Esophagus (tissue), 2 donors: ENCODE data around the gene PROSER2. TPM values are rescaled to one million over a fixed set of nuclear protein-coding genes. Genes with fewer than 3 reads are reported as not detected.
"Not testable (repeated sequence)": the region's sequence is repeated elsewhere in the genome, so short reads cannot be mapped to it uniquely, and the experiment has no call there.

ENCODE experiments used
- H3K27ac ChIP-seq, 2 donors: one replicate each; pipeline ENCODE4 v1.5.1; 2013; ENCODE audit warnings: low read depth in 2 of 2, mild to moderate bottlenecking in 2 of 2, inconsistent platforms in 1 of 2, low read length in 1 of 2, moderate library complexity in 1 of 2
- H3K27me3 ChIP-seq, 2 donors: one replicate each; pipeline ENCODE4 v1.6.1; 2013; ENCODE audit warnings: low read length in 2 of 2, control low read depth in 1 of 2, mild to moderate bottlenecking in 1 of 2; ENCODE audit not compliant: insufficient read depth in 2 of 2, control insufficient read depth in 1 of 2
- H3K36me3 ChIP-seq, 2 donors: one replicate each; pipeline ENCODE4 v1.6.1; 2013; ENCODE audit warnings: low read length in 1 of 2; ENCODE audit not compliant: control insufficient read depth in 2 of 2, insufficient read depth in 2 of 2
- H3K4me1 ChIP-seq, 2 donors: one replicate each; pipeline ENCODE4 v1.6.1; 2013; ENCODE audit warnings: low read length in 1 of 2; ENCODE audit not compliant: control insufficient read depth in 2 of 2, insufficient read depth in 2 of 2
- H3K4me3 ChIP-seq, 2 donors: one replicate each; pipeline ENCODE4 v1.5.1; 2013; ENCODE audit warnings: low read length in 2 of 2, mild to moderate bottlenecking in 2 of 2, low read depth in 1 of 2, moderate library complexity in 1 of 2
- H3K9me3 ChIP-seq, 2 donors: one replicate each; pipeline ENCODE4 v1.6.1; 2013; ENCODE audit warnings: mild to moderate bottlenecking in 2 of 2, low read depth in 1 of 2, low read length in 1 of 2, moderate library complexity in 1 of 2; ENCODE audit not compliant: control insufficient read depth in 2 of 2, insufficient read depth in 1 of 2
- WGBS, 2 donors: extraction: QIAGEN DNeasy Blood & Tissue Kit; methylation state at CpG; one replicate each; pipeline ENCODE4 v1.1.7; 2013; 5-methylcytosine and 5-hydroxymethylcytosine counted together
- polyA plus RNA-seq, 2 donors: library from polyadenylated mRNA; stranded (reverse); fragments of 200-250 nt; gene quantifications; one replicate each; pipeline ENCODE4 v1.2.3, GENCODE V29; 2013
- donor health status: healthy with polysubstance abuse.
- donor health status: Bipolar disorder and iron deficiency.

PROSER2 gene
- polyA plus RNA-seq, 2 donors, result 5.2 to 6.8 TPM

DNA sequence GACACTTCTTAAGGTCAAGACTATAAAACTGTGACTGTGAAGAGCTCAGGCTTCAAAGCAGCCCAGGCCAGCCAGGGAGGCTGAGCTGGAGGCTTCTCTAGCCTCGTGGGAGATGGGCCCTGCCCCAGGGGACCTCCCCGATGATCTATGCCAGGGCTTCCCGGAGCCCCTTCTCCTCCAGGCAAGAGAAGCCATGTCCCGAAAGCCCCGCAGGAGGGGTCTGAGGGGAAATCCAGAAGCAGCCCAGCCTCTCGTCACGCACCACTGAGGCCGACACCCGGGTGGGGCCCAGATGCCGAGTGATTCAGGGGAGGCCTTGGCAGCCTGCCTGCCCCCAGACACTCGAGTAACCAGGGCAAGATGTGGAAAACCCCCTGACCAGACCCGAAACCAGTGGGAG is 63.7 kb downstream of the PROSER2 start:
- Histone ChIP-seq H3K4me3 (no peak overlapping the region), H3K9me3 (no peaks in the 10 kb centered on the region), H3K36me3 (no peaks in the 10 kb centered on the region), H3K4me1 (peaks cover 3 to 16% of the 10 kb centered on the region in 2 donors), H3K27me3 (no peaks in the 10 kb centered on the region), H3K27ac (peak overlapping the region in 1 of 2 donors; percentile 2)
- 49 to 73% methylated on average over 12 of the region's 12 CpGs for WGBS, 2 donors

DNA sequence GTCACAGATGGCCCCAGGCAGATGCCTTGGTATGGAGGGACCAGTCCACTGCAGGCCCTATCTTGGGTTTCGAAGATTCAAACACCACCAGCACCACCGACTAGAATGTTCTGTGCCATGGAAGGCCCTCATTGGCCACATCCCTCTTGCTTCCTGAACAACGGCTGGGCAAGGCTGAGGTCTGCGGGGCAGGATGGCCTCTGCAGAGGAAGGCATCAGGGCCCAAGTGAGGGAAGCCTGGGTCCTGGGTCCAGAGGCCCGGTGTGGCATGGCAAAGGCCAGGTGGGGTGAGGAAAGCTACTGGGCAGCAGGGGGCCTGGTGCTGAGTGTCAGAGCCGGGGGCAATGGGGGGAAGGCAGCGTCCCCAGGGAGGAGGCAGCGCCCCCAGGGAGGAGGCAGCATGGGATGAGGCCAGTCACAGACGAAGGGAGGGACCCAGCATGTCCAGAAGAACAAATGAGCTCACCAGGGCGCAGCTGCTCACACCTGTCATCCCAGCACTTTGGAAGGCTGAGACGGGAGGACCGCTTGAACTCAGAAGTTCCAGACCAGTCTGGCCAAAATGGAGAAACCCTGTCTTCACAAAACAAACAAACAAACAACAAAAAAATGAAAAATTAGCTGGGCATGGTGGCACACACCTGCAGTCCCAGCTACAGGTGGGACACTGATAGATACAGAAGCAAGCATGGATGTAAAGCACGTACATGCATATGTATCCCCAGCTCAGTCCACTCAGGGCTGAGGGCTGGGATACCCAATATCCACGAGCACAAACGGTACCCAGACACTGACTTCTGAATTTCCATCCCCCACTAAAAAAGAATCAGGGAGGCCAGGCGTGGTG is 64.4 kb downstream of the PROSER2 start:
- 85 to 88% methylated on average over 16 of the region's 16 CpGs for WGBS, 2 donors
- H3K9me3 ChIP-seq, result no peaks in the 10 kb centered on the region
- no peak overlapping the region for H3K4me3 ChIP-seq
- peak overlapping the region in 1 of 2 donors; percentile 2 for H3K27ac ChIP-seq
- H3K36me3 ChIP-seq, result no peaks in the 10 kb centered on the region
- H3K27me3 ChIP-seq, result no peaks in the 10 kb centered on the region
- peaks cover 3 to 12% of the 10 kb centered on the region in 2 donors for H3K4me1 ChIP-seq

DNA sequence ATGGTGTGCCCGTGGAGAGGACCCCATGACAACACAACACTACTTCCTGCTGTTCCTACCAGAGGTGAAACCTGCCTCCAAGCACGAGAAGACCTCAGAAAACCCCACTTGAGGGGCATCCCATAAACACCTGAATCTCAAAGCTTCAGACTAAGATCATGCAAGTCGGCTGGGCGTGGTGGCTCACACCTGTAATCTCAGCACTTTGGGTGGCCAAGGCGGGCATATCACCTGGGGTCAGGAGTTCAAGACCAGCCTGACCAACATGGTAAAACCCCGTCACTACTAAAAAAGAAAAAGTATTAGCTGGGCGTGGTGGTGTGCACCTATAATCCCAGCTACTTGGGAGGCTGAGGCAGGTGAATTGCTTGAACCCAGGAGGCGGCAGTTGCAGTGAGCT is 66.1 kb downstream of the PROSER2 start:
- H3K27ac ChIP-seq, H3K4me1 ChIP-seq, H3K27me3 ChIP-seq, H3K4me3 ChIP-seq, H3K9me3 ChIP-seq, H3K36me3 ChIP-seq: not testable (repeated sequence)
- 78 to 87% methylated on average over 8 of the region's 8 CpGs for WGBS, 2 donors

DNA sequence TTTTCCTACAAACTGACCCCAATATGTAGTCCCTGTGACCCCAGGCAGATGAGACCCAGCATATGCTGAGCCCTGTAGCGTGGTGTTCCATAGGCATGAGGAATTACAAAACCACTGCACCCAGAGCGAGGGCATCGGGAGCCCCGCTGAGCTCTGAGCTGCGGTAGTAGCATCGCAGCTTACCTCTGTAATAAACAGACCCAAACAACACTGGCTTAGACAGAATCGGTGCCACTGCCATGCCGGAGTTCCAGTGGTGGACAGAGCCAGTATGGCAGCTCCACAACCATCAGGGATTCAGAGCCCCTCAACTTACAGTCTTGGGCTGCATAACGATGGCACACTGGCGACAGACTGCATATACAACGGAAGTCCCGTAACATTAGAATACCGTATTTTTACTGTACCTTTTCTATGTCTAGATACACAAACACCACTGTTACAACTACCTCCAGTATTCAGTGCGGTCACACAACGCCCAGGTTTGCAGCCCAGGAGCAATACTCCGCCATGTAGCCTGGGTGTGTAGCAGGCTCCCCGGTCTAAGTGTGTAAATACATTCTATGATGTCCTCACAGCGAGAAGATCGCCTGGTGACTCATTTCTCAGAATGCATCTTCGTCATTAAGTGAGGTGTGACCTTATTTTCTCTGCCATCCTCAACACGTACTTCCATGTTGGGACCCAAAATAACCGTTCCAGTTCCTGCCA is 68.8 kb downstream of the PROSER2 start:
- Histone ChIP-seq H3K27me3 (no peaks in the 10 kb centered on the region), H3K4me3 (no peak overlapping the region), H3K9me3 (no peaks in the 10 kb centered on the region), H3K27ac (no peak overlapping the region), H3K36me3 (no peaks in the 10 kb centered on the region), H3K4me1 (peaks cover 0 to under 1% of the 10 kb centered on the region in 2 donors)
- 95 to 96% methylated on average over 22 of the region's 22 CpGs for WGBS, 2 donors

DNA sequence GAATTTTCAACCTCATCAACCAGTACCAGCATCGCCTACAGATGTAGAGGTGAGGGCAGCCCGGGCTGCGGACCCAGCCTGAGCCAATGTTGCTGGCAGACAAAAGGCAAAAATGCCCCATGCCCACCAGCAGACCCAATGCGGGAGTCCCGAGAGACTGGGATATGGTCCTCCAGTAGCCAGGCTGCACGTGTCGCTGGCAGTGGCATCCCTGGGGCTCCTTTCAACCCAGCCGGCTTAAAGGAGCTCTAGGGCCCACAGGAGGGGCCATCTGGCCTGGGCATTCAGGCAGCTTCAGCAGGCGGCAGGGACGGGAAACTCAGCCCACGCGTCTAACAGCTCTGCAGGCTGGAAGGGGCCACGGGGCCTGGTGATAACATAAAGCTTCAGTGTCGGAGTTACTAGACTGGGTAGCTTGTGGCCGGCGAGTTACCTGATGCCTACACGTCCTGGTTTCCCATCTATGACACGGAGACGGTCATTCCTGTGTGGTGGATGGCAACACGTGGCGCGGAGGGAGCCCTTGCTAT is 70.7 kb downstream of the PROSER2 start:
- Histone ChIP-seq H3K4me1 (no peaks in the 10 kb centered on the region), H3K4me3 (no peak overlapping the region), H3K27ac (no peak overlapping the region), H3K27me3 (no peaks in the 10 kb centered on the region), H3K36me3 (no peaks in the 10 kb centered on the region), H3K9me3 (no peaks in the 10 kb centered on the region)
- WGBS, 2 donors, result 87 to 91% methylated on average over 22 of the region's 22 CpGs

DNA sequence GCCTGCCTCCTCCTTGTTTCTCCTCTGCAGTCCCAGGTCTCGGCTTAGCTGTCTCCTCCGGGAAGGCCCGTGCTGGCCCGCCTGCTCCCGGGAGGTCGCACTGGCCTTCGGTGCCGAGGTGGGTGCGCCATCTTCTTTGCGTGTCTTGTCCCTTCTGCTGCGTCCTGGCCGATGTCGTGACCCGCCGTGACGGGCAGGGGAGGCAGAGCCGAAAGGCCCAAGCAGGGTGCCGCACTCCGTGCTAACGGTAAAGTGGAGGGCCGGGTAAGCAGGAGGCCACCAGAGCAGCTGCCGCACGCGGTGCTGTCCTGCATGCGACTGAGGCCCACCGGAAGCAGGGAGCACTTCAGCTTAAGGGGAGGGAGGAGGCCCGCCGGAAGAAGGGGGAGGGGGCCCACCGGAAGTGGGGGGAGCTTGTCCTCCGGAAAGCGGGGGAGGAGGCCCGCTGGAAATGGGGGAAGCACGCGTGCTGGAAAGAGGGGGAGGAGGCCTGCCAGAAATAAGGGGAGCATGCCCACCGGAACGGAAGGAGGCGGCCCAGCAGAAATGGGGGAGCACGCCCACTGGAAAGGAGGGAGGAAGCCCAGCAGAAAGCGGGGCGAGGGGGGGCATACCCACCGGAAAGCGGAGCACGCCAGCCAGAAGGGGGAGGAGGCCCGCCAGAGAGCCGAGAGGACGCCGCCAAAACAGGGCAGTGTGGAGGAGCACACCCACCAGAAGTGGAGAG is 71.4 kb downstream of the PROSER2 start:
- Histone ChIP-seq H3K9me3 (no peaks in the 10 kb centered on the region), H3K27ac (no peak overlapping the region), H3K36me3 (no peaks in the 10 kb centered on the region), H3K4me1 (no peaks in the 10 kb centered on the region), H3K27me3 (no peaks in the 10 kb centered on the region), H3K4me3 (no peak overlapping the region)
- WGBS, 2 donors, result 91 to 93% methylated on average over 44 to 47 of the region's 47 CpGs

DNA sequence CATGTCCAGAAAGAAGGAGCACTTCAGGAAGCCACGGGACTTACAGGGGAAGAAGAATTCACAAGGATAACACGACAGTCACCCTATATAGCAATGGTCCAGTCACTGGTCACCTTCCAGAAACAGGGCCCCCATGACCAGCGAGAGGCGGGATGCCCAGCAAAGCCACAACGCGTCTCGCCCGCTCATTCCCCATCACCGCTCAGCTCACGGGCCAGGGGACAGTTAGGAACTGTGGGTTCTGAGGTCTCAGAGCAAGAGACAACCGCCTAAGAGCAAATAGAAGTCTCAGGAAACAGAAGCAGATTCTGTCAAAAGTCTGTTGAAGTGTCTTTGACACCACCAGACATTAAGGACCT is 71.9 kb downstream of the PROSER2 start:
- no peaks in the 10 kb centered on the region for H3K9me3 ChIP-seq
- H3K4me1 ChIP-seq, result no peaks in the 10 kb centered on the region
- no peak overlapping the region for H3K27ac ChIP-seq
- WGBS, 2 donors, result 95% methylated on average over 11 of the region's 11 CpGs
- no peaks in the 10 kb centered on the region for H3K27me3 ChIP-seq
- no peaks in the 10 kb centered on the region for H3K36me3 ChIP-seq
- H3K4me3 ChIP-seq, result no peak overlapping the region

DNA sequence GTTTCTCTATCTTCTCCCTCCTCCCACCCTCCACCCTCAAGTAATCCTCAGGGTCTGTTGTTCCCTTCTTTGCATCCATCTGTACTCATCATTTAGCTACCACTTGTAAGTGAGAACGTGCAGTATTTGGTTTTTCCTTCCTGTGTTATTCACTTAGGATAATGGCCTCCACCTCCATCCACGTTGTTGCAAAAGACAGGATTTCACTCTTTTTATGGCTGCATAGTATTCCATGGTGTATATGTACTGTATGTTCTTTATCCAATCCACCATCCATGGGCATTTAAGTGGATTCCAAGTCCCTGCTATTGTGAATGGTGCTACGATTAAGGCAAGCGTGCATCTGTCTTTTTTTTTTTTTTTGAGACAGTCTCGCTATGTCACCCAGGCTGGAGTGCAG is 72.4 kb downstream of the PROSER2 start:
- Histone ChIP-seq H3K36me3 (no peaks in the 10 kb centered on the region), H3K27me3 (no peaks in the 10 kb centered on the region), H3K27ac (no peak overlapping the region), H3K4me3 (no peak overlapping the region), H3K9me3 (no peaks in the 10 kb centered on the region), H3K4me1 (no peaks in the 10 kb centered on the region)
- 87 to 93% methylated on average over 5 of the region's 5 CpGs for WGBS, 2 donors

DNA sequence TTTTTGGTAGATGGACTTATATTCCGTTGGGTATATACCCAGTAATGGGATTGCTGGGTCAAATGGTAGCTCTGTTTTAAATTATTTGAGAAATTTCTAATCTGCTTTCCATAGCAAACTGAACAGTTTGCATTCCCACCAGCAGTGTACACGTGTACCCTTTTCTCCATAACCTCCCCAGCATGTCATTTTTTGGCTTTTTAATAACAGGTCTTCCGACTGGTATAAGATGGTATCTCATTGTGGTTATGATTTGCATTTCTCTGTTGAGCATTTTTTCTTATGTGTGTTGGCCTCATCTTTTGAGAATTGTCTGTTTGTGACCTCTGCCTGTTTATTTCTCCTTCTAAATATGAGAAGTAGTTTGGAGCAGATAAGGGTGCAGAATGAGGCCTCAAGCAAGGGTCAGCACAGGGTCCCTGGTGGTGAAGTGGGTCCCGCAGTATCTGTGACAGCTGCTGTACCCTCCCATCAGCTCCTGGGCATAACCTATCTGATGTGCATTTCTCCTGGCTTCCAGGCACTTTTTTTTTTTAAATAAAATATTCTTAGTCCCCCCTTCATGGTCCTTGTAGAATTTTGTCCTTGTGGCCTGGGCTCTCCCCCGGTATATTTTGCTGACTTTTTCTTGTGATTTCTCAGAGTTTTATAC is 73.5 kb downstream of the PROSER2 start:
- Histone ChIP-seq H3K4me1 (peaks cover 0 to 2% of the 10 kb centered on the region in 2 donors), H3K27me3 (no peaks in the 10 kb centered on the region), H3K27ac (no peak overlapping the region), H3K36me3 (no peaks in the 10 kb centered on the region), H3K4me3 (no peak overlapping the region), H3K9me3 (no peaks in the 10 kb centered on the region)
- WGBS, 2 donors, result 84 to 87% methylated on average over 5 of the region's 5 CpGs
